Fibroblast of mammary gland (primary cell): ENCODE data around the gene CALCB.
"Not testable (repeated sequence)": the region's sequence is repeated elsewhere in the genome, so short reads cannot be mapped to it uniquely, and the experiment has no call there.

Experiments used
- DNase-seq: peaks from one replicate; pipeline ENCODE4 v3.0.0-alpha.2; 2010; ENCODE audit warnings: low read depth
- H3K4me3 ChIP-seq: 2 replicates; pipeline ENCODE4 v1.5.1; 2011; ENCODE audit warnings: low read depth, mild to moderate bottlenecking, low read length, moderate library complexity; ENCODE audit not compliant: control insufficient read depth
- CTCF ChIP-seq: conservative IDR thresholded peaks from 2 replicates; pipeline ENCODE4 v1.5.1; 2011; ENCODE audit warnings: low read depth, low read length, inconsistent platforms; ENCODE audit not compliant: control insufficient read depth, insufficient read depth

Gene CALCB

GRCh38 chr11:15073361-15074205 lies at the start of gene CALCB:
CALCB (plus strand) TSS chr11:15073593; CDS start chr11:15074719, 1,126 bp downstream.
- TF ChIP-seq CTCF: no peak
- peak within 1 kb of the TSS; percentile 33 for H3K4me3 ChIP-seq
- DNase-seq: peak; percentile 32

DNA sequence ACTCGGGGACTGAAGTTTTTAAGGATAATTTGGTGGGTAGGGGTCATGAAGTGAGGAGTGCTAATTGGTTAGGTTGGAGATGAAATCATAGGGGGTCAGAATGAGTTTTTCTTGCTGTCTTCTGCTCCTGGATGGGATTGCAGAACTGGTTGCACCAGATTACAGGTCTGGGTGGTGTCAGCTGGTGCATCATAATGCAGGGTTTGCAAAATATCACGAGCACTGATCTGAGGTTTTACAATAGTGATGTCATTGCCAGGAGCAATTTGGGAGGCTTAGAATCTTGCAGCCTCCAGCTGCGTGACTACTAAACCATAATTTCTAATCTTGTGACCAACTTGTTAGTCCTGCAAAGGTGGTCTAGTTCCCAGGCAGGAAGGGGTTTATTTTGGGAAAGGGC lies 46.4 kb upstream of the CALCB start:
- no peak for DNase-seq
- no peak for TF ChIP-seq CTCF
- no peak overlapping the region for H3K4me3 ChIP-seq

- DNase-seq: no peak
These were observed 45.4 kb upstream of the CALCB start for GRCh38 chr11:15027956-15028355.

GRCh38 chr11:15028379-15028778 lies 45.0 kb upstream of the CALCB start:
- TF ChIP-seq CTCF: no peak
- DNase-seq: no peak
- no peak overlapping the region for H3K4me3 ChIP-seq

More at GRCh38 chr11:15027956-15028355, 45.4 kb upstream of the CALCB start:
- TF ChIP-seq CTCF: no peak
- H3K4me3 ChIP-seq: no peak overlapping the region

- not testable (repeated sequence) for DNase-seq, H3K4me3 ChIP-seq
These were observed 41.4 kb upstream of the CALCB start for GRCh38 chr11:15031945-15032344.

GRCh38 chr11:15034687-15035267 lies 38.6 kb upstream of the CALCB start:
- TF ChIP-seq CTCF: no peak

DNA sequence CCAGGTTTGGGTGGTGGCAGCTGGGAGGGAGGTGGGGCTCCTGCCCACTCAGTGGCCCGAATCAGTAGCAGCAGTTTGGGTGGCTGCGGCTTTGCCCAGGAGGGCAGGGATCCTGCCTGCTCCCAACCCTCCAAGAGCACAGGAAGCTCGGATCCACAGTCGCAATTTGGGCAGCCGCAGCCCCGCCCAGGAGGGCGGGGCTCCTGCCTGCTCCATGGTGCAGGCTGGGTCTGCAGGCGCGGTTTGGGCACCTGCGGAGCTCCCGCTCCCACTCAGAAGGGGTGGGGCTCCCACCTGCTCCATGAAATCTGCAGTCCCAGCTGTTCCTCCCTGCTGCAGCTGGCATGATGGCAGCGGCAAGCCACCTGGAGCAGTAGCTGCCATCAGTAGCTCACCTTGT lies 38.1 kb upstream of the CALCB start:
- no peak overlapping the region for H3K4me3 ChIP-seq
- no peak for TF ChIP-seq CTCF
- no peak for DNase-seq

More at GRCh38 chr11:15034687-15035267, 38.6 kb upstream of the CALCB start:
- DNase-seq: no peak
- no peak overlapping the region for H3K4me3 ChIP-seq
